Measurements from ENCODE around the gene NCK2. TPM values are rescaled to one million over a fixed set of nuclear protein-coding genes. Genes with fewer than 3 reads are reported as not detected.

NCK2 gene
- polyA plus RNA-seq = 19.6 TPM

GRCh38 chr2:105744909-105745853, at the start of gene NCK2:
TSS of gene NCK2 (plus strand) at chr2:105744912. CDS start at chr2:105855064, 110,152 bp downstream.
- H3K27ac Mint-ChIP-seq = peak within 1 kb of the TSS; percentile 87 to 95 (median 87)
- no peaks in the 10 kb centered on the region for H3K27me3 Mint-ChIP-seq
- no peaks in the 10 kb centered on the region for H3K9me3 Mint-ChIP-seq
- H3K36me3 Mint-ChIP-seq = no peaks in the 10 kb centered on the region
- H3K4me3 Mint-ChIP-seq = peak within 1 kb of the TSS; percentile 89 to 98 (median 96)
- peaks cover 34 to 62% (median 53%) of the 10 kb centered on the region in 3 donors for H3K4me1 Mint-ChIP-seq

- H3K4me1 Mint-ChIP-seq = peaks cover 0 to 12% (median 0%) of the 10 kb centered on the region in 3 donors
- H3K9me3 Mint-ChIP-seq = no peaks in the 10 kb centered on the region
- no peaks in the 10 kb centered on the region for H3K36me3 Mint-ChIP-seq
- peaks cover 15% of the 10 kb centered on the region for H3K27me3 Mint-ChIP-seq
- H3K4me3 Mint-ChIP-seq = no peak overlapping the region
- H3K27ac Mint-ChIP-seq = no peak overlapping the region
Measured at GRCh38 chr2:105697781-105698449, 46.8 kb upstream of the NCK2 start.

GRCh38 chr2:105698820-105699219, 45.9 kb upstream of the NCK2 start:
- Mint-ChIP-seq H3K27me3 (peaks cover 15% of the 10 kb centered on the region), H3K36me3 (no peaks in the 10 kb centered on the region), H3K9me3 (no peaks in the 10 kb centered on the region), H3K4me1 (peaks cover 0 to 10% (median 0%) of the 10 kb centered on the region in 3 donors), H3K27ac (no peak overlapping the region), H3K4me3 (no peak overlapping the region)

- Mint-ChIP-seq H3K27ac (no peak overlapping the region), H3K4me3 (no peak overlapping the region)
Measured at GRCh38 chr2:105701042-105701441, 43.7 kb upstream of the NCK2 start.

GRCh38 chr2:105708697-105709096, 36.0 kb upstream of the NCK2 start:
- Mint-ChIP-seq H3K9me3 (peaks cover 0 to 7% (median 5%) of the 10 kb centered on the region in 3 donors), H3K36me3 (no peaks in the 10 kb centered on the region), H3K4me3 (no peak overlapping the region), H3K4me1 (peaks cover 0 to 2% (median 1%) of the 10 kb centered on the region in 3 donors), H3K27me3 (peaks cover 8% of the 10 kb centered on the region), H3K27ac (peak overlapping the region in 1 of 3 donors; percentile 65)

More at GRCh38 chr2:105701042-105701441, 43.7 kb upstream of the NCK2 start:
- no peaks in the 10 kb centered on the region for H3K36me3 Mint-ChIP-seq
- H3K9me3 Mint-ChIP-seq = peaks cover 0 to 7% (median 5%) of the 10 kb centered on the region in 3 donors
- peaks cover 14% of the 10 kb centered on the region for H3K27me3 Mint-ChIP-seq
- H3K4me1 Mint-ChIP-seq = peaks cover 0 to 1% (median 0%) of the 10 kb centered on the region in 3 donors

GRCh38 chr2:105711394-105711793, 33.3 kb upstream of the NCK2 start:
- no peak overlapping the region for H3K27ac Mint-ChIP-seq
- peaks cover 20% of the 10 kb centered on the region for H3K27me3 Mint-ChIP-seq
- no peaks in the 10 kb centered on the region for H3K9me3 Mint-ChIP-seq
- peaks cover 0 to 2% (median 0%) of the 10 kb centered on the region in 3 donors for H3K4me1 Mint-ChIP-seq
- H3K4me3 Mint-ChIP-seq = no peak overlapping the region
- no peaks in the 10 kb centered on the region for H3K36me3 Mint-ChIP-seq

GRCh38 chr2:105712166-105712915, 32.4 kb upstream of the NCK2 start:
- Mint-ChIP-seq H3K27ac (no peak overlapping the region), H3K9me3 (no peaks in the 10 kb centered on the region), H3K27me3 (peaks cover 17% of the 10 kb centered on the region), H3K36me3 (no peaks in the 10 kb centered on the region), H3K4me1 (peaks cover 0 to 2% (median 0%) of the 10 kb centered on the region in 3 donors), H3K4me3 (no peak overlapping the region)

- peaks cover 0 to 2% (median 0%) of the 10 kb centered on the region in 3 donors for H3K4me1 Mint-ChIP-seq
- H3K9me3 Mint-ChIP-seq = no peaks in the 10 kb centered on the region
- H3K36me3 Mint-ChIP-seq = no peaks in the 10 kb centered on the region
- no peak overlapping the region for H3K27ac Mint-ChIP-seq
- peaks cover 17% of the 10 kb centered on the region for H3K27me3 Mint-ChIP-seq
- H3K4me3 Mint-ChIP-seq = no peak overlapping the region
Measured at GRCh38 chr2:105712981-105713596, 31.6 kb upstream of the NCK2 start.

- Mint-ChIP-seq H3K36me3 (no peaks in the 10 kb centered on the region), H3K4me3 (no peak overlapping the region), H3K4me1 (peaks cover 0 to 2% (median 0%) of the 10 kb centered on the region in 3 donors), H3K27ac (no peak overlapping the region), H3K9me3 (no peaks in the 10 kb centered on the region), H3K27me3 (peaks cover 19% of the 10 kb centered on the region)
Measured at GRCh38 chr2:105714141-105714540, 30.6 kb upstream of the NCK2 start.

- Mint-ChIP-seq H3K4me3 (no peak overlapping the region), H3K9me3 (no peaks in the 10 kb centered on the region), H3K36me3 (no peaks in the 10 kb centered on the region), H3K4me1 (peaks cover 0 to 1% (median 0%) of the 10 kb centered on the region in 3 donors), H3K27me3 (peaks cover 18% of the 10 kb centered on the region), H3K27ac (no peak overlapping the region)
Measured at GRCh38 chr2:105718846-105719481, 25.7 kb upstream of the NCK2 start.

GRCh38 chr2:105721991-105722511, 22.7 kb upstream of the NCK2 start:
- Mint-ChIP-seq H3K27ac (no peak overlapping the region), H3K36me3 (no peaks in the 10 kb centered on the region), H3K9me3 (peaks cover 2 to 5% (median 4%) of the 10 kb centered on the region in 3 donors), H3K27me3 (peaks cover 7% of the 10 kb centered on the region), H3K4me3 (no peak overlapping the region), H3K4me1 (peaks cover 0 to 1% (median 1%) of the 10 kb centered on the region in 3 donors)

- H3K4me1 Mint-ChIP-seq = peaks cover 0 to 1% (median 1%) of the 10 kb centered on the region in 3 donors
- H3K9me3 Mint-ChIP-seq = peaks cover 2 to 8% (median 4%) of the 10 kb centered on the region in 3 donors
- no peaks in the 10 kb centered on the region for H3K36me3 Mint-ChIP-seq
Measured at GRCh38 chr2:105722726-105723297, 21.9 kb upstream of the NCK2 start.

GRCh38 chr2:105723431-105723830, 21.3 kb upstream of the NCK2 start:
- H3K4me1 Mint-ChIP-seq = peaks cover 0 to 1% (median 1%) of the 10 kb centered on the region in 3 donors
- H3K4me3 Mint-ChIP-seq = peak overlapping the region in 1 of 4 donors; percentile 2
- peaks cover 7% of the 10 kb centered on the region for H3K27me3 Mint-ChIP-seq
- H3K36me3 Mint-ChIP-seq = no peaks in the 10 kb centered on the region
- H3K27ac Mint-ChIP-seq = no peak overlapping the region
- peaks cover 2 to 8% (median 4%) of the 10 kb centered on the region in 3 donors for H3K9me3 Mint-ChIP-seq

More at GRCh38 chr2:105722726-105723297, 21.9 kb upstream of the NCK2 start:
- Mint-ChIP-seq H3K27me3 (peaks cover 7% of the 10 kb centered on the region), H3K27ac (no peak overlapping the region), H3K4me3 (no peak overlapping the region)
